Stimulated activated CD8-positive, alpha-beta memory T cell treated with anti-CD3 and anti-CD28 coated beads, Interleukin-7, amount 100 ng/mL, for 4 hours (primary cell): ENCODE results near the gene BEND7.
"Not testable (repeated sequence)": the region's sequence is repeated elsewhere in the genome, so short reads cannot be mapped to it uniquely, and the experiment has no call there.

Experiments used
- DNase-seq, 2 donors: peaks; one replicate each; pipeline ENCODE4 v3.0.0-alpha.2; 2020; ENCODE audit warnings: low read depth in 2 of 2

Gene BEND7

GRCh38 chr10:13483073-13483472 is 45.7 kb downstream of the BEND7 start:
- no peak for DNase-seq

DNA sequence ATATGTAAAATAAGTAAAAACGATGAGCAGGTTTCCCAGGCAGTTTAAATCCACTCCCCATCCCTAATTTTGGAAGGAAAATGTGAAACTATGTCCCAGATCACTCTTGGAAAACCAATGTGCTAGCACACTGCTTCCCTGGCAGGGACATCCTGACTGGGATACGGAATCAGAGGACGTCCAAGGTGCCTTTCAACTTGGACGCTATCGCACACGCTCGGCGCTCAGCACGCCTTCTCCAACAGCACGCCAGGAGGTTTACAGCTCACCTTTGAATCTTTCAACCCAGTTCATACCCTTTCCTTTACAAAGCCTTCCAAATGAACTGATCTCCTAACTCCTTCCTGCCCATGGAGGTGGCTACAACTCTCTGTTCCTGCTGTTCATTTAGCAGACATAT is 47.1 kb downstream of the BEND7 start:
- no peak for DNase-seq

DNA sequence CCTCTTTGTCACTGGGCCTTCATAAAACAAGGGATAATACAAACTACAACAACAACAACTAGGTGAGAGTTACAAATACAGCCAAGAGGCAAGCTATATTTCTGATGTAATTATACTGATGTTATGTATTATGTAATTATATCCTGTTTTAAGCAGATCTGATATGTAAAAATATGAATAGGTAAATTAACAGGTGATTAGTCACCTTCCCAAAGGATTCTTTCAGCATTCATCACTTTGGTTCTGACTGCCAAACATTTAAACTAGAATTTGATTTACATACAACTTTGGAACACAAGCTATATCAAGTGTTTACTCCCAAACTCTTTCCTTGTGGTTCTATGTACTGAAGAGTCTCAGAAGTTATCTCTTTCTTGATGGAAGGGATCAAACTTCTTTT is 53.7 kb downstream of the BEND7 start:
- no peak for DNase-seq

DNA sequence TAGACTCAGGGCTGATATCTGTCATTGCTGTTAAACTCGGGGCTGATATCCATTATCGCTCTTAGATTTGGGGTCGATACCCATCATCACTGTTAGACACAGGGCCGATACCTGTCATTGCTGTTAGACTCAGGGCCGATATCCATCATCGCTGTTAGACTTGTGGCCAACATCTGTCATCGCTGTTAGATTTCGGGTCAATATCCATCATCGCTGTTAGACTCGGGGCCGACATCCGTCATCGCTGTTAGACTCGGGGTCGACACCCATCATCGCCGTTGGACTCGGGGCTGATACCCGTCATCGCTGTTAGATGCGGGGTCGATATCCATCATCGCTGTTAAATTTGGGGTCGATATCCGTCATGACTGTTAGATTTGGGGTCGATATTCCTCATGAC is 54.8 kb downstream of the BEND7 start:
- DNase-seq: no peak

DNA sequence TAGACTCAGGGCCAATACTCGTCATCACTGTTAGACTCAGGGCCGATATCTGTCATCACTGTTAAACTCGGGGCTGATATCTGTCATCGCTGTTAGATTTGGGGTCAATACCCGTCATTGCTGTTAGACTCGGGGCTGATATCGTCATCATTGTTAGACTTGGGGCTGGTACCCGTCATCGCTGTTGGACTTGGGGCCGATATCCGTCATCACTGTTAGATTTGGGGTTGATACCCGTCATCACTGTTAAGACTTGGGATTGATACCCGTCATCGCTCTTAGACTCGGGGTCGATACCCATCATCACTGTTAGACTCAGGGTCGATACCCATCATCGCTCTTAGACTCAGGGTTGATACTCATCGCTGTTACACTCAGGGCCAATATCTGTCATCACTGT is 56.5 kb downstream of the BEND7 start:
- DNase-seq: no peak

GRCh38 chr10:13470270-13470669 is 58.5 kb downstream of the BEND7 start:
- DNase-seq: no peak

DNA sequence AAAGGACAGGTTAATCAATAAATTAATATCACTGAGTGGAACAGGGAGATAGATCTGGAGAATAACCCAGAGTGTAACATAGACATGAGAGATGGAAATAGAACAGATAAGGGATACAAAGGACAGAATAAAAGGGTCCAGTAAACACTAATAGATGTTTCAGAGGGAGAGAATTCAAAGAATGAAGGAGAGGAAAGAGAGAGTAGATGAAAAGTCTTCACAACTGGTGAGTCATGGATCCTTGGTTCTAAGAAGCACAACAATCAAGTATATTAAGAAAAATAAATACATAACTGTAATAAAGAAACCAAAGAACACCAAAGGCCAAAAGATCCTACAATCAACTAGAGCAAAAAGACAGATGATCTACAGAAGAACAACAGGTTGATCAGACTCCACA is 66.3 kb downstream of the BEND7 start:
- DNase-seq: no peak

GRCh38 chr10:13458687-13459012 is 70.2 kb downstream of the BEND7 start:
- no peak for DNase-seq

GRCh38 chr10:13457958-13458686 is 70.7 kb downstream of the BEND7 start:
- no peak for DNase-seq

DNA sequence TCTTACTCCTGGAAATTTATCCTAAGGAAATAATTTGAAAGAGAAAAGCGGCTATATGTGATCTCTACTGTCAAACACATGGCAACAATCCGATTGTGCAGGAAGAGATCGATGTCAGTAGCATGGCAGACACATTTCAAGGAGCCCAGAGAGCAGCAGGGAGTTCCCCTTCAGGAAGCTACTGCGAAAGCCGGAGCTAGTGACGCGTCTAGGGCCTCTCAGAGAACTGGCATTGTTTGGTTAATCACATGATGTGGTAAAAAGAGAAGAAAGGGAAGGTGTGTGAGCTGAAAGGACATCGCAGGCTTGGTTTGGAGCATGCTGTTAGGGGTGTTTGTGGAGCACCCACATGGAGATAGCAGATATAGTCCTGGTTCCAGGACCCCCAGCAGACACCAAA is 74.9 kb downstream of the BEND7 start:
- no peak for DNase-seq

DNA sequence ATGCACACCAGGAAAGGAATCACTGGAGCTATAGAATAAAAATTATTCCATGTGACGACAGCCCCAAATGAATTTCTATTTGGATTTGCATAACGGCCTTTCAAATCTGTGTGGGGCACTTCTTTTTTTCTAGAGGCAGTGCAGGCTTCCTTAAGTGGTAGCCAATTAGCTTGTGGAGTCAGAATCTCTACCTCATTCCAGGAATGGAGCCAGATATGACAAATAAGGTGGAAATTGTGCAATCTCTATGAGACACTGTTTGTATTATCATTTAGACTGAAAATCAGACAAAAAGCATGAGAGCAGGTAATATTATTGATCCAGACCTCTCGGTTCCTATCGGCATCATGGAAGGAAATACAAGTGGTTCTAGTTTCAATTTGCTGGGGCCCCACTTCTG is 78.7 kb downstream of the BEND7 start:
- no peak for DNase-seq

- DNase-seq: no peak
Observed at GRCh38 chr10:13449296-13449695, 79.5 kb downstream of the BEND7 start.

GRCh38 chr10:13448216-13448615 is 80.6 kb downstream of the BEND7 start:
- DNase-seq: no peak

- no peak for DNase-seq
Observed at GRCh38 chr10:13445656-13446400, 83.0 kb downstream of the BEND7 start.

- DNase-seq: no peak
Observed at GRCh38 chr10:13441476-13441875, 87.3 kb downstream of the BEND7 start.

DNA sequence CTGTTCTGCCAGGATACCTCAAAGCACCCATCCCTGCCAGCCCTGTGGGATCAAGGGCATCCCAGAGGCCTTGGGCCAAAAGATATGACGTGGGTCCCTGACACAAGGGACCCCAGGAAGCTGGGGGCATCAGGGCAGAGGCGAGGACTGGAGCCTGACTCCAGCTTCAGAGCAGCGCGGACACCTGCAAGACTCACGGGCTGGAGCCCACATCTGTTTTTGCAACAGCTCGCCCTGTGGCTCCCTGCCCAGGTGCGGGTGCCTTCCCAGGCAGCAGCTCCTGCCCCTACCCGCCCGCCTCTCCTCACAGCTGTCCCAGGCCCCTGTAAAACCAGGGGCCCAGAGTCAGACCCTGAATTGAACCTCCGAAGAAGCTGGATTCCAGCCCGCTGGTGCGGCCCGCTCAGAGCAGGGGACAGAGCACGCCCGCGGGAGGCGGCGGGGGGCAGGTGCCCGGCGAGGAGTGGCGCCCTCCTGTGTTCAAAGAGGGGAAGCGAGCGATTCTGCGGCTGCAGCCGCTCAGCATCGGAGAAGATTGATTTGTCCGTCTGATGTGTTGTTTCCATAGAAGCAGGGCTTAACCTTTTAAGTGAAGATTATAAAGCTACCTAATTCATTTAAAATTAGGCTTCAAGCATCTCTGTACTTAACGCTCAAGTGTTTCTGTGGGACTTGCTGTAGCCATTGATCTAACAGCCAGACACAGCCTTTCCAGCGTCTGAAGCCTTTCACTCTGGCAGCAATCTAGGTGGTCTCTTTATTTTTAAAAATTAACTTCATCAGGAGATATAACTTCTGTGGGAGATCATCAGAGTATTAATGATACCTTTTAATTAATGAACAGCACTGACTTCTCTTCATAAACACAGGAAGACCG is 88.4 kb downstream of the BEND7 start:
- DNase-seq: peak; percentile 9 to 39

- no peak for DNase-seq
Observed at GRCh38 chr10:13439313-13440184, 89.3 kb downstream of the BEND7 start.

GRCh38 chr10:13437026-13437555 is 91.7 kb downstream of the BEND7 start:
- DNase-seq: no peak

DNA sequence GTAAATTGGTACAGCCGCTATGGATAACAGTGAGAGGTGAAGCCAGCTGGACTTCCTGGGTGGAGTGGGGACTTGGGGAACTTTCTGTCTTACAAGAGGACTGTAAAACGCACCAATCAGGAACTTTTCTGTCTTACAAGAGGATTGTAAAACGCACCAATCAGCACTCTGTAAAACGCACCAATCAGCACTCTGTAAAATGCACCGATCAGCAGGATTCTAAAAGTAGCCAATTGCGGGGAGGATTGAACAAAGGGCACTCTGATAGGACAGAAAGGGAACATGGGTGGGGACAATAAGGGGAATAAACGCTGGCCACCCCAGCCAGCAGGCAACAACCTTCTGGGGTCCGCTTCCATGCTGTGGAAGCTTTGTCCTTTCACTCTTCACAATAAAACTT is 100.9 kb downstream of the BEND7 start:
- not testable (repeated sequence) for DNase-seq

GRCh38 chr10:13425397-13425796 is 103.4 kb downstream of the BEND7 start:
- no peak for DNase-seq

DNA sequence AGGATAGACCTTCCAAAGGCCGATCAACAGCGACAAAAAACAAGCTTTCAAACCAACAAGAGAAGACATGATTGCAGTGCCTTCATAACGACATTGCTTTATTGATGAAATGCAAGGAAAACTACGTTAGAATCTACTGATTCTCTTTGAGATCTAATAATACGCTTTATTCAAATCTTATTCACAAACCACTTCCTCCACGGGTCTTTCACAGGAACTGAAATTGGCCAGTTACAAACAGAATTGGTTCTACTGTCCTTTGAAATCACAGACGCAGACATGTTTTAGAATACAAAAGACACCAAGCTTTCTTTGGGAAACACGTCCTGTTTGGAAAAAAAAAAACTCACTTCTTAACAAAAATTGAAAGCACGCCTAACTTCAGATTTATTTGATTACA is 106.0 kb downstream of the BEND7 start:
- DNase-seq: no peak
